SU-DHL-6 (cell line): ENCODE results near the gene TRAIP.

Experiments used
- H2AFZ ChIP-seq: fragments of 200-600 bp; sonication (generic); 2 replicates; pipeline ENCODE4 v1.6.1; 2014; ENCODE audit warnings: low read depth, mild to moderate bottlenecking, moderate library complexity, mixed read lengths, antibody characterized with exemption, low read length; ENCODE audit not compliant: severe bottlenecking
- H3F3A ChIP-seq: fragments of 200-600 bp; shearing (Covaris generic); 2 replicates; pipeline ENCODE4 v1.6.0; 2016; ENCODE audit warnings: antibody characterized with exemption, mild to moderate bottlenecking; ENCODE audit not compliant: insufficient read depth
- H3K27ac ChIP-seq: fragments of 200-600 bp; sonication (generic); 2 replicates; pipeline ENCODE4 v1.5.1; 2016; ENCODE audit warnings: low read depth, mild to moderate bottlenecking, low read length, moderate library complexity, mixed read lengths
- H3K27me3 ChIP-seq: fragments of 200-600 bp; sonication (generic), shearing (Covaris generic); 2 replicates; pipeline ENCODE4 v1.6.0; 2014; ENCODE audit warnings: mild to moderate bottlenecking, low read length
- H3K36me3 ChIP-seq: fragments of 200-600 bp; sonication (generic); 2 replicates; pipeline ENCODE4 v1.6.1; 2014; ENCODE audit warnings: mild to moderate bottlenecking, low read length, mixed read lengths
- H3K4me2 ChIP-seq: fragments of 300-600, 200-600 bp; shearing (Covaris generic), sonication (generic); 2 replicates; pipeline ENCODE4 v1.6.0; 2014; ENCODE audit warnings: low read length, low read depth, mild to moderate bottlenecking; ENCODE audit not compliant: poor library complexity, severe bottlenecking
- H3K4me3 ChIP-seq: fragments of 200-600 bp; sonication (generic); 2 replicates; pipeline ENCODE4 v1.5.1; 2014; ENCODE audit warnings: antibody characterized with exemption, low read length, mild to moderate bottlenecking, mixed read lengths; ENCODE audit not compliant: insufficient read depth, poor library complexity, severe bottlenecking
- H3K79me2 ChIP-seq: fragments of 200-600 bp; sonication (generic); 2 replicates; pipeline ENCODE4 v1.6.1; 2014; ENCODE audit warnings: mild to moderate bottlenecking, low read length, moderate library complexity; ENCODE audit not compliant: insufficient read depth
- H3K9ac ChIP-seq: fragments of 200-600 bp; sonication (generic); 2 replicates; pipeline ENCODE4 v1.7.0; 2014; ENCODE audit warnings: mild to moderate bottlenecking, low read length
- H3K9me2 ChIP-seq: fragments of 200-600 bp; sonication (generic); replicated peaks from 2 replicates; pipeline ENCODE4 v1.6.1; 2014; ENCODE audit warnings: low read length; ENCODE audit not compliant: insufficient read depth
- H3K9me3 ChIP-seq: fragments of 200-600 bp; sonication (generic); 2 replicates; pipeline ENCODE4 v1.6.1; 2014; ENCODE audit warnings: low read length, mixed read lengths; ENCODE audit not compliant: insufficient read depth
- H4K20me1 ChIP-seq: fragments of 200-600 bp; sonication (generic); 2 replicates; pipeline ENCODE4 v1.6.1; 2014; ENCODE audit warnings: low read depth, mild to moderate bottlenecking, antibody characterized with exemption, low read length, moderate library complexity, mixed read lengths
- CTCF ChIP-seq: fragments of 200-600 bp; sonication (generic); IDR thresholded peaks from one replicate; pipeline ENCODE4 v1.5.1; 2017; ENCODE audit warnings: antibody characterized with exemption, mild to moderate bottlenecking, low read length, moderate library complexity; ENCODE audit not compliant: insufficient read depth, poor library complexity, severe bottlenecking
- EZH2phosphoT487 ChIP-seq: fragments of 200-600 bp; sonication (generic), shearing (Covaris generic); conservative IDR thresholded peaks from 2 replicates; pipeline ENCODE4 v1.6.1; 2018; ENCODE audit warnings: mild to moderate bottlenecking, antibody characterized with exemption, low read length, moderate library complexity, mixed read lengths

TRAIP gene

GRCh38 chr3:49844464-49845183, 11.7 kb downstream of the TRAIP start:
- H3F3A ChIP-seq = no peaks in the 10 kb centered on the region
- H3K27me3 ChIP-seq = no peaks in the 10 kb centered on the region
- no peak overlapping the region for H3K27ac ChIP-seq
- no peaks in the 10 kb centered on the region for H3K79me2 ChIP-seq
- no peaks in the 10 kb centered on the region for H3K9me3 ChIP-seq
- no peaks in the 10 kb centered on the region for H3K36me3 ChIP-seq
- H2AFZ ChIP-seq = no peak overlapping the region
- H4K20me1 ChIP-seq = no peaks in the 10 kb centered on the region
- H3K4me2 ChIP-seq = no peak overlapping the region
- H3K4me3 ChIP-seq = no peak overlapping the region
- no peak for TF ChIP-seq CTCF
- TF ChIP-seq EZH2phosphoT487 = no peak
- H3K9me2 ChIP-seq = no peaks in the 10 kb centered on the region
- no peak overlapping the region for H3K9ac ChIP-seq

GRCh38 chr3:49842843-49843517, 13.4 kb downstream of the TRAIP start:
- H3F3A ChIP-seq = no peaks in the 10 kb centered on the region
- H3K9ac ChIP-seq = no peak overlapping the region
- H3K9me3 ChIP-seq = no peaks in the 10 kb centered on the region
- H2AFZ ChIP-seq = no peak overlapping the region
- TF ChIP-seq EZH2phosphoT487 (no peak), CTCF (no peak)
- no peaks in the 10 kb centered on the region for H3K27me3 ChIP-seq
- no peak overlapping the region for H3K4me2 ChIP-seq
- H3K79me2 ChIP-seq = no peaks in the 10 kb centered on the region
- no peaks in the 10 kb centered on the region for H4K20me1 ChIP-seq
- no peak overlapping the region for H3K27ac ChIP-seq
- no peaks in the 10 kb centered on the region for H3K9me2 ChIP-seq
- no peaks in the 10 kb centered on the region for H3K36me3 ChIP-seq
- H3K4me3 ChIP-seq = no peak overlapping the region

- Histone ChIP-seq H3K27me3 (no peaks in the 10 kb centered on the region), H2AFZ (no peak overlapping the region), H3K36me3 (no peaks in the 10 kb centered on the region), H3K4me2 (no peak overlapping the region), H3K27ac (no peak overlapping the region), H3K9me3 (no peaks in the 10 kb centered on the region), H4K20me1 (no peaks in the 10 kb centered on the region), H3K9me2 (no peaks in the 10 kb centered on the region), H3F3A (no peaks in the 10 kb centered on the region), H3K9ac (no peak overlapping the region), H3K79me2 (no peaks in the 10 kb centered on the region), H3K4me3 (no peak overlapping the region)
- no peak for TF ChIP-seq EZH2phosphoT487
- no peak for TF ChIP-seq CTCF
These were observed 14.6 kb downstream of the TRAIP start for GRCh38 chr3:49841806-49842205.
